Stimulated activated CD8-positive, alpha-beta memory T cell treated with anti-CD3 and anti-CD28 coated beads, Interleukin-12 subunit alpha, Interleukin-12 subunit beta, amount 100 ng/mL, for 1 hour (primary cell): Measurements from ENCODE around the gene GAD2.

Experiments used
- DNase-seq: peaks from one replicate; pipeline ENCODE4 v3.0.0-alpha.2; 2020; ENCODE audit warnings: low read depth

Gene GAD2

GRCh38 chr10:26216585-26217395 is at the start of gene GAD2:
TSS of gene GAD2 (plus strand) at chr10:26216774. CDS start at chr10:26216810, 36 bp downstream.
- no peak for DNase-seq

DNA sequence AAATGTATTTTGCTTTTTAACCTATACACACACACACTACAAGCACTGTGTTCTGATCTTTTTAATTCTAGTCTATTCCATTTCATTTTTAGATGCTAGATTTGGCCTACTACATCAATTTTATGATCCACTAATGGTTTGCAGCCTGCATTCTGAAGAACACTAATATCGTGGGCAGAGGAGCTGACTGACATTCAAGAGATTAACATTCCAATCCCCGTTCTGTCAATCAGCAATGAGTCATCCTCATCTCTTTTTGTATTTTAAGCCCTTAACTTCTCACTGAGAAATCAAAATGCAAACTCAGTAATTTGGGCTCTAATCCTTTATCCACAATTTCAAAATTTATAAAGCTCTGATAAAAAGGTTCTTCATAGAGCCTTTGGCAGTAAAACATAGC is 47.1 kb upstream of the GAD2 start:
- DNase-seq: no peak

DNA sequence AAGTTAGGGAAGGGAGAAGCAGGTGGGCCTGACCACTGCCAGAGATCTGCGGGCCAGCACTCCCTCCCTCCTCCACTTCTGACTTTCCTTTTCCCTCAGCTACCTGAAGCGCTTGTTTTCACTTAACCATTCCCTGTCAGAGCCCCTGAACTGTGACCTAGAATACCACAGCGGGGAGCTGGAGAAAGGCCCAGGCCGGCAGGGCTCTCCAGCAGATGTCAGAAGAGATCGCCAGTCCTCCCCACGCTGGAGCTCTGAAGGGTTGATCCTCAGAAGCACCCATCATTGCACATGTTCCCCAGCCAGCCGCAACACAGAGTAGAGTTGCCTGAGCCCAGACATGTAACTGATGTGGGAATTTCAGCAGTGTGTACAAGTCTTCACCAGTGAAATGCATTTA is 44.4 kb upstream of the GAD2 start:
- DNase-seq: no peak

GRCh38 chr10:26173837-26174236 is 42.7 kb upstream of the GAD2 start:
- no peak for DNase-seq

- DNase-seq: no peak
Observed at GRCh38 chr10:26177341-26177740, 39.2 kb upstream of the GAD2 start.

DNA sequence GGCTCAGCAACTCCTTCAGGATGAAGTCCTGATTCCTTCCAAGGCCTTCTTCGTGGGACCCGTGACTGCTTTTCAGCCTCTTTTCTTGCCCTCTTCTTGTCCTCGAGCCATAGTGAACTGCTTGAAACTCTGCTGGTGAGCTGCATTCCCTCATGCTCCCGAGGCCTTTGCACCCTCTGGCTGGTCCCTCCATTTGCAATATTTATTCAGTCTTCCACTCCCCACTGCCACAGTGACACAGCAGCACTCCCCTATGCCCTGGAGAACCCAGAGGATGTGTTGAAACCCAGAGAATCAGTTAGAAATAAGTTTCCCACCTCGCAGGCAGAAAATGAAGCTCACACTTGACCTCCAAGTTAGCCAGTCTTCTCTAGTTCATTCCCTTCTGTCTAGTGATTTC is 22.3 kb upstream of the GAD2 start:
- DNase-seq: no peak

DNA sequence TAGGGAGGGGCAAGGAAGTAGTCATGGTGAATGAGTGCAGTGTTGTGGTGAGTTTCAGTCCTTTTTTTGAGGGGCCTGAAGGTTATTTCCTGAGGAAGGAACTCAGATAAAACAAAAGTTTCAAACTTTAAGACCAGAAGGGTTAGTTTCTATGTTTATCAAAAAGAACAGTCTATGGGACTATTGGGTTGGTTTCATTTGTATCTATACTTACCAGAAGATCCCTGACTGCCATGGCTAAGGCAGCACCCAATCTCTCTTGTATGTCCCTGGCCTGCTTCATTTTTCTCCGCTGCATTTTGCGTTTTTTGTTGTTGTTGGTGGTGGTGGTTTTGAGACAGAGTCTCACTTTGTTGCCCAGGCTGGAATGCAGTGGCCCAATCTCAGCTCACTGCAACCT is 19.3 kb upstream of the GAD2 start:
- no peak for DNase-seq

- DNase-seq: no peak
Observed at GRCh38 chr10:26198119-26198518, 18.5 kb upstream of the GAD2 start.

DNA sequence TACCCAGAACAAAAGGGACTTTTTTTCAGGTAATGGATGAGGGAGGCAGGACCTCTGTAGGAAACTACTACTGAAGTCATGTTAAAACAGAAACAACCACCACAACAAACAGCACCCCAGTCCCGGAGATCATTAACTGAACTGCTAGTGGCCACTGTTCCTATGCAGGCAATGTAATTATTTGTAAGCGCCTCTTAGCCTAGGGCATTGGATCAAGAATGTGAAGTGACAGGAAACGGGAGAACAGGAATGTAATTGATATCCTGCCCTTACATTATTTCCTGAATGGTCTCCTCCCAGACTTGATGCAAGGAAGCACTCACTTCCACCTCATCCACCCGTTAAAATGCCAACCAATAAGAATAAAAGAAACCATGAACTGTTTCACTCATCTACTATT is 16.7 kb upstream of the GAD2 start:
- DNase-seq: no peak

- no peak for DNase-seq
Observed at GRCh38 chr10:26205223-26205622, 11.4 kb upstream of the GAD2 start.

DNA sequence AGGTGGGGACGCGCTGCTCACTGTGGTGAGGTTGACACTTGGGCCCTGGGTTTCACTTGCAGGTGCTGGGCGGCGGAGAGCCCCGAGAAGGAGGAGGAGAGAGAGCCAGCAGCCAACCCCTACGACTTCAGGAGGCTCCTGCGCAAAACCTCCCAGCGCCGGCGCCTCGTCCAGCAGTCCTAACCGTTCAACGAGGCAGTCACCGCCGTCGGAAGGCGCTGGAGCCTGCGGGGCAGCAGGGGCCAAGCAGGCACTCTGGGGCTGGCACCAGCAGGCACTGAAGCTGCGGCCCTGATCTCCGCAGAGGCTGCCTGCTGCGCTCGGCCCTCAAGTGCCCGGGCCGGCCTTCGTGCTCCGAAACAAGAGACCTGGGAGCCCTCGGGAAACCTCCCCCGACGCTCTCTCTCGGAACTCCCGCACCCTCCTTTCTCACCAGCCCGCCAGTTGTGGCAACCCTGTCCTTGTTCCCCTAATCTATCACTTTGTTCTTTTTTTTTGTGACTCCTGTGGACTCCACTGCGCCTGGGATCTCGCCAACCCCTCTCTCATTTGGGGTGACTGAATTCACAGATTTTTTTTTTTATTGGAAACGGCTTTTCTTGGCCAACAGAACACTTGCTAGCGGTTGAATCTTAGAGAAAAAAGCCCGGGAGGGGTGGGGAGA is 4.7 kb upstream of the GAD2 start:
- DNase-seq: no peak

- DNase-seq: no peak
Observed at GRCh38 chr10:26212511-26212910, 4.1 kb upstream of the GAD2 start.

DNA sequence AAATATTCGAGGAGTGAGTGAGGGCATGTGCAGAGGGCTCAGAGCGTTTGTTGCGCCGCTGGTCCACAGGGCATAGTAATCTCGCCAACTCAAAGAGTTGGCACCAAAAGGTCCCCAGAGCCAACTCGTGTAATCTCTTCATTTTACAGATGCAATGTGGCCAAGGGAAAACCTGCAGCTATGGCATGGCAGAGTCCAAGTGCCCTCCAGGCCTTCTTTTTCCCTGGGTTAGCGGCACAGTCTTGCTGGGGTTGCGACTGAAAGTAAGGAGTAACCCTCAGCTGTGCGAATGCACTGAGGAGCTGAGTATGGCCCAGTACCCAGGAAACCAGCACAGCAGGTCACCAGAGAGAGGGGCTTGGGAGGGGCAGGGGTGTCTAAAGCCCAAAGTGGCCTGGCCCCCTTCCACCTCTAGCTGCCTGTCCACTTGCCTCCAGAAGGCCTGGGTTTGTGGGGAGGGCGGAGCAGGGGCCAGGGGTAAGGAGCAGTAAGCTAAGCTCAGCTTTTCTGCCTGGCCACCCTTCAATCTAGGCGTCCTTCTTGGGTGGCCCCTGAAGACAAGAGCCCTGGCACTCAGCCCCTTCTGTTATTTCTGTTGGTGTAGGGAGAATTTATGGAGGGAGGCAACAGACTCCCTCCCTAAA is 3.3 kb upstream of the GAD2 start:
- DNase-seq: no peak

DNA sequence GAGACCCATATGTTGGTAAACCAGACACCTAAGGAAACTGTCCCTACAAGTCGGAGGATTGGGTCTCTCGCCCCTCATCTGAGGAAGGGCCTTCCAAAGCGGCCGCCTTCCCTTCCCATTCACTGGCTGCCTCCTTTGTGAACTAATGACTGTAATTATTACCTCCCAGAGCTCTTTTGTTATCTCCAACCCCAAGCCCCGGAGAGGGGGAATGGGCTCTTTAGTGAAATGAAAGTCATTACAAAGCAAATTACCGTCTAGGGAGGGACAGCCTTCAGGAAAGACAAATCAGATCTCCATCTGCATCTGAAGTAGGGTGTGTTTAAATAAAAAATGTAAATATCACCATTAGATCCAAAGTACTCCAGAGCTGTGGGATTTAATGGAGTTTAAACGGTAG is 2.6 kb upstream of the GAD2 start:
- DNase-seq: no peak

DNA sequence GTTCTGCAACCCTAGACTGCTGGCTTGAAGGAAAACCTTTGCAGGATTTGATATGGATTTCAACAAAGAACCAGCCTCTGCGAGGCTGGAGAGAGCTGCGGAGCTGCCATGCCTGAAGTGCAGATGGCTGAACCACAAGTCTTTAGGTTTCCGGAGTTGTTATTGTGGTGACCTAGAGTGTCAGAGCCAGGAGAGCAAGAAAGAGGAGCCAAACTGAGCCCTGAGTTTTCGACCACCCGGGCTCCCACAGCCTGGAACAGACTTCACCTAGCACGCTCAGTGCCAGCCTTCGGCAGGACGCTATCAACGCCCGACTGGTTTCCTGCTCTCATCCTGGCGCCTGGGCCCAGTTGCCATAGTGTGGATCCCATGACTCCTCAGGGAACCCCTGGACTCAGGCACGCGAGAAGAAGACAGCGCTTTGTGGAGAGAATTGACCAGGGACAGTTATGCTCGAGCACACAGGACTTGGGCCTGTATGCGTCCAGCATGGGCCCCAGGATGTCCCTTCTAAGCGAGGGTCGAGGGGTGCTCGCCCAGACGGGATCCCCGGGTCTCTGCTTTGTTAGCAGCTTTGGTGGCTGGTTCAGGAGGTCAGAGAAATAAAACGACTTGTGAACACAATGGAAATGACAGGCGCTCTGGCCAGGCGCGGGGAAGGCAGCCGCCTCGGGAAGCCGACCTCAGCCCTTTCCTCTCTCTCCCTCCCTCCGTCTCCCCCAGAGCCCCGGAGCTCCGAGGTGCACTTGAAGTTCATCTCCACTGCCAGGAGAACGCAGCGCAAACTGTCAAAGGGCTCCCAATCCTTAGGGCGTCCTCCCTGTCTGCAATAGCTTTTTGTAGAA is 1.8 kb upstream of the GAD2 start:
- DNase-seq: no peak

- no peak for DNase-seq
Observed at GRCh38 chr10:26215396-26215934, 1.1 kb upstream of the GAD2 start.

DNA sequence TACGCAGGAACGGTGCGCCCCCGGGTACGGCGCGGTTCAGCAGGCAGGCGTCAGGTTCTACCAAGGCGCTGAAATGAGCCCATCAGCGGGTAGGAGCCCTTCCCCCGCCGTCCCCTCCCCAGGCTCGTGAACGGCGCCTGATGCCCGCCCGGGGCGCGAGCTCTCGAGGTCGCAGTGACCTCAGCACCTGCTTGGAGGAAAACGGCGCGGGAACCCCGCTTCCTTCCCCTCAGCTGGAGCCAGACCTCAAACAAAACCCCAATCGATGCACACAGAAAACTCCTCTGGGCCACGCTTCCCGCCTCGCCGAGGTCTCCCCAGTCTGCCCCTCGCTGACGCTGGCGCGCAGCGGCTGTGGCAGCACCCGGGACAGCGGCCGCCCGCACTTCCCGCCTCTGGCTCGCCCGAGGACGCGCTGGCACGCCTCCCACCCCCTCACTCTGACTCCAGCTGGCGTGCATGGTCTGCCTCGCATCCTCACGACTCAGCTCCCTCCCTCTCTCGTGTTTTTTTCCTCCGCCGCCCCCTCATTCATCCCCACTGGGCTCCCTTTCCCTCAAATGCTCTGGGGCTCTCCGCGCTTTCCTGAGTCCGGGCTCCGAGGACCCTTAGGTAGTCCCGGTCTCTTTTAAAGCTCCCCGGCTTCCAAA is 514 bp upstream of the GAD2 start:
- DNase-seq: no peak

DNA sequence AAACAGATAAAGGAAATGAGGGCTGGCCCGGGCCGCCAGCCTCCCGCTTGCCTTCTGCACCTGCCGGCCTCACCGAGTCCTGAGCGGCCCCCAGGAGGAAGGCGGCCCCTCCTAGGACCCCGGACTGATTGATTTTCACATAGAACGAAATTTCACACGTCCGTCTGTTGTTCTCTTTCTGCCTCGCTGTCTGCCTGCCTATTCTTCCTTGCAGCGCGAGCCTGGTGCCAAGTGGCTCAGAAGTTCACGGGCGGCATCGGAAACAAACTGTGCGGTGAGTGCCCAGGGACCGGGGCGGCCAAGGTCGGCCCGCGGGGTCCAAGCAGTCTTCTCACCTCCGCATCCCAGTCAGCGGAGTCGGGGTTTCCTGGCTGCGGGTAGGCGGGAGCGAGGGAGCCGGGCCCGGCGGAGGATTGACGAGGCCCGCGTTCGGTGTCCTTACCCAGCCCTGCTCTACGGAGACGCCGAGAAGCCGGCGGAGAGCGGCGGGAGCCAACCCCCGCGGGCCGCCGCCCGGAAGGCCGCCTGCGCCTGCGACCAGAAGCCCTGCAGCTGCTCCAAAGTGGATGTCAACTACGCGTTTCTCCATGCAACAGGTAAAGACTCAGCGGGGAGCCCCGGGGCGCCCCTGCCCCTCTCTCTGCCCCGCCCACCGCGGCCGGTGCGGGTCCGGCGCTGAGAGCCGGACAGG is 967 bp downstream of the GAD2 start:
- DNase-seq: no peak

DNA sequence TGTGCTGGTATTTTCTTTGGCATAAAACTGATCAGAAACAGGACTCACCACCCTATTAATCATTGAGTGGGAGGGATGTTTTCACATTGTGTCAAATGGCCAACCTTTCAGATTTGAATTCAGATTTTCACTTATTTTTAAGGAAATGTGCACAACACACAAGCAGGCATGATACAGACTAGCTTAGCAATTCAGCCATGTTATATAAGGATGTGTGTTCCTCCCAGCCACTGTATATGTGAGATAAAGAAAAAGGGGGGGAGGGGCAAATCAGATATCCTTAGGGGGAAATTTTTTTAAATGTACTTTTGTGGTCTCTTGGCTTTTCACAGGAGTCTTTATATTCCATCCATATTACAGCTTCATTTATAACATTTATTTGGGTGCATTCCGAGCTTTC is 3.1 kb downstream of the GAD2 start:
- no peak for DNase-seq

GRCh38 chr10:26220901-26221300 is 4.3 kb downstream of the GAD2 start:
- no peak for DNase-seq

DNA sequence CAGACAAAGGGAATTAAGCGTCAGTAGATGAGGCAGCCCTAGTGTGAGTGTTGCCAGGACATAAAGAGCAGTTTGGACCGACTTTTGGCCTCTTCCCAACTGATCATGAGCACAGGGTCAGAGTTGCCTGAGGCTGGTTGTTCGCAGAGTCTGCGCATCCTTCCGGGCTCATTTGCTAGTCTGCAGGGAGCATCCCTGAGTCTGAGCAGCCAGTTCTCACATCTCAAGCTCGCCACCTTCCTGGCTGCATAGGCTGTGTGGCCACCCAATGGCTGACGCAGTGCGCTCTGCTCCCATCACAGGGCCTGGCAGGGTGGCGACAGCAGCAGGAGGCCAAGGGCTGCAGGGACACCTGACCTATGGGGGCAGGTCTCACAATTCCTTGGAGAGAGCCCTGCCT is 5.0 kb downstream of the GAD2 start:
- DNase-seq: no peak
